ENCODE data around the gene NPL. TPM values are rescaled to one million over a fixed set of nuclear protein-coding genes. Genes with fewer than 3 reads are reported as not detected.

Gene NPL
- total RNA-seq, 1 donor from 2014 or later = 16.2 TPM

- peaks cover 0 to 89% of the 10 kb centered on the region in 2 donors for H3K36me3 ChIP-seq
- DNase-seq (ENCODE audit: extremely low spot score in 2 of 2) = no peak
- H3K4me1 ChIP-seq = peaks cover 9% of the 10 kb centered on the region
- H3K27me3 ChIP-seq = no peaks in the 10 kb centered on the region
- no peak for TF ChIP-seq CTCF (IDR thresholded peaks at IDR 0.05)
- no peak for TF ChIP-seq POLR2A (IDR thresholded peaks at IDR 0.05)
- no peak for TF ChIP-seq POLR2AphosphoS5 (IDR thresholded peaks at IDR 0.05; ENCODE audit: insufficient read depth in 1 of 2, low read depth in 1 of 2)
- intact Hi-C loops (cut with DNase I) = no loop called here
- H3K4me3 ChIP-seq = no peak overlapping the region
- H3K9me3 ChIP-seq = no peaks in the 10 kb centered on the region
- H3K27ac ChIP-seq = no peak overlapping the region
Measured at GRCh38 chr1:182851825-182852224, 62.3 kb downstream of the NPL start.

GRCh38 chr1:182855911-182856310, 66.3 kb downstream of the NPL start:
- H3K36me3 ChIP-seq = peaks cover 0 to 98% of the 10 kb centered on the region in 2 donors
- no peaks in the 10 kb centered on the region for H3K9me3 ChIP-seq
- DNase-seq (ENCODE audit: extremely low spot score in 2 of 2) = no peak
- no peaks in the 10 kb centered on the region for H3K27me3 ChIP-seq
- TF ChIP-seq POLR2AphosphoS5 (IDR thresholded peaks at IDR 0.05; ENCODE audit: insufficient read depth in 1 of 2, low read depth in 1 of 2) (no peak), CTCF (IDR thresholded peaks at IDR 0.05) (no peak), POLR2A (IDR thresholded peaks at IDR 0.05) (no peak)
- H3K4me1 ChIP-seq = no peaks in the 10 kb centered on the region
- no peak overlapping the region for H3K27ac ChIP-seq
- intact Hi-C loops (cut with DNase I) = no loop called here
- H3K4me3 ChIP-seq = no peak overlapping the region

GRCh38 chr1:182857212-182857611, 67.6 kb downstream of the NPL start:
- peaks cover 0 to 99% of the 10 kb centered on the region in 2 donors for H3K36me3 ChIP-seq

GRCh38 chr1:182860658-182861057, 71.1 kb downstream of the NPL start:
- no peak for TF ChIP-seq POLR2AphosphoS5 (IDR thresholded peaks at IDR 0.05; ENCODE audit: insufficient read depth in 1 of 2, low read depth in 1 of 2)
- TF ChIP-seq POLR2A (IDR thresholded peaks at IDR 0.05) = no peak
- TF ChIP-seq CTCF (IDR thresholded peaks at IDR 0.05) = no peak
- H3K27me3 ChIP-seq = no peaks in the 10 kb centered on the region
- DNase-seq (ENCODE audit: extremely low spot score in 2 of 2) = no peak
- intact Hi-C loops (cut with DNase I) = no loop called here
- H3K27ac ChIP-seq = no peak overlapping the region
- H3K4me3 ChIP-seq = no peak overlapping the region
- H3K9me3 ChIP-seq = no peaks in the 10 kb centered on the region
- H3K36me3 ChIP-seq = peaks cover 0 to 91% of the 10 kb centered on the region in 2 donors
- H3K4me1 ChIP-seq = no peaks in the 10 kb centered on the region

More at GRCh38 chr1:182857212-182857611, 67.6 kb downstream of the NPL start:
- Histone ChIP-seq H3K27me3 (no peaks in the 10 kb centered on the region), H3K4me1 (no peaks in the 10 kb centered on the region), H3K27ac (no peak overlapping the region), H3K4me3 (no peak overlapping the region), H3K9me3 (no peaks in the 10 kb centered on the region)
- DNase-seq (ENCODE audit: extremely low spot score in 2 of 2) = no peak
- intact Hi-C loops (cut with DNase I) = no loop called here
- TF ChIP-seq POLR2AphosphoS5 (IDR thresholded peaks at IDR 0.05; ENCODE audit: insufficient read depth in 1 of 2, low read depth in 1 of 2) = no peak
- no peak for TF ChIP-seq POLR2A (IDR thresholded peaks at IDR 0.05)
- TF ChIP-seq CTCF (IDR thresholded peaks at IDR 0.05) = no peak

GRCh38 chr1:182861994-182862393, 72.4 kb downstream of the NPL start:
- Histone ChIP-seq H3K9me3 (no peaks in the 10 kb centered on the region), H3K36me3 (peaks cover 0 to 80% of the 10 kb centered on the region in 2 donors), H3K27me3 (no peaks in the 10 kb centered on the region), H3K4me3 (no peak overlapping the region), H3K4me1 (no peaks in the 10 kb centered on the region), H3K27ac (no peak overlapping the region)
- DNase-seq (ENCODE audit: extremely low spot score in 2 of 2) = no peak
- TF ChIP-seq POLR2AphosphoS5 (IDR thresholded peaks at IDR 0.05; ENCODE audit: insufficient read depth in 1 of 2, low read depth in 1 of 2) (no peak), POLR2A (IDR thresholded peaks at IDR 0.05) (no peak), CTCF (IDR thresholded peaks at IDR 0.05) (no peak)
- intact Hi-C loops (cut with DNase I) = no loop called here

Data from vagina (tissue), 2 donors.